ENCODE results near the gene ZNF326. TPM values are rescaled to one million over a fixed set of nuclear protein-coding genes. Genes with fewer than 3 reads are reported as not detected.

ZNF326 gene
- total RNA-seq, 2 donors from 2014 or later, result 31.0 to 36.4 TPM

DNA sequence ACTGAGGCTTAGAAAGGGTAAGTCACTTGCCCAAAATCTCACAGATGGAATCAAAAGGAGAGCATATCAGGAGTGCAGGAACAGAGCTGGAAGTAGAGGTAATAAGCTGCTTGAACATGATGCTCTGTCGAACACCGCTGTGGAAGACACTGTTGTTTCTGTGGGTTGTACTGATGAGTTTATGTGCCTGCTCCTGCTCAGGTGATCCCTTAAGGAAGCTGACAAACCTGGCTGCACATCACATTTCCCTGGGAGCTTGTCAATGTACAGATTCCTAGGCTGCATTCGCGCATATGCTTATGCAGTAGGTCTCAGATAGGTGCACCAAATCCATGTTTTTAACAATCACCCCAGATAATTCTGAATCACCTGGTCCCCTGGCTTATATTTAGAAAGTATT is 79.7 kb downstream of the ZNF326 start:
- TF ChIP-seq, protein P1, sequence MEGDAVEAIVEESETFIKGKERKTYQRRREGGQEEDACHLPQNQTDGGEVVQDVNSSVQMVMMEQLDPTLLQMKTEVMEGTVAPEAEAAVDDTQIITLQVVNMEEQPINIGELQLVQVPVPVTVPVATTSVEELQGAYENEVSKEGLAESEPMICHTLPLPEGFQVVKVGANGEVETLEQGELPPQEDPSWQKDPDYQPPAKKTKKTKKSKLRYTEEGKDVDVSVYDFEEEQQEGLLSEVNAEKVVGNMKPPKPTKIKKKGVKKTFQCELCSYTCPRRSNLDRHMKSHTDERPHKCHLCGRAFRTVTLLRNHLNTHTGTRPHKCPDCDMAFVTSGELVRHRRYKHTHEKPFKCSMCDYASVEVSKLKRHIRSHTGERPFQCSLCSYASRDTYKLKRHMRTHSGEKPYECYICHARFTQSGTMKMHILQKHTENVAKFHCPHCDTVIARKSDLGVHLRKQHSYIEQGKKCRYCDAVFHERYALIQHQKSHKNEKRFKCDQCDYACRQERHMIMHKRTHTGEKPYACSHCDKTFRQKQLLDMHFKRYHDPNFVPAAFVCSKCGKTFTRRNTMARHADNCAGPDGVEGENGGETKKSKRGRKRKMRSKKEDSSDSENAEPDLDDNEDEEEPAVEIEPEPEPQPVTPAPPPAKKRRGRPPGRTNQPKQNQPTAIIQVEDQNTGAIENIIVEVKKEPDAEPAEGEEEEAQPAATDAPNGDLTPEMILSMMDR (conservative IDR thresholded peaks at IDR 0.05), result no peak
- H3K36me3 Mint-ChIP-seq (ENCODE audit: low read depth), result no peaks in the 10 kb centered on the region
- H3K27ac ChIP-seq (ENCODE audit: low read depth, low read length), result no peak overlapping the region
- H3K4me3 Mint-ChIP-seq, result no peak overlapping the region
- no peaks in the 10 kb centered on the region for H3K4me1 ChIP-seq (ENCODE audit: control insufficient read depth, insufficient read depth, low read length)
- no peaks in the 10 kb centered on the region for H3K27me3 Mint-ChIP-seq (ENCODE audit: insufficient read depth)
- no peaks in the 10 kb centered on the region for H3K9me3 Mint-ChIP-seq
- no peaks in the 10 kb centered on the region for H3K27me3 ChIP-seq (ENCODE audit: control insufficient read depth, insufficient read depth, low read length, poor library complexity, severe bottlenecking)
- DNase-seq, result no peak
- H3K36me3 ChIP-seq (ENCODE audit: control insufficient read depth, insufficient read depth, low read length), result no peaks in the 10 kb centered on the region
- H3K4me1 Mint-ChIP-seq, result no peaks in the 10 kb centered on the region
- H3K9ac ChIP-seq (ENCODE audit: extremely low read depth, low read length, poor library complexity, severe bottlenecking), result no peak overlapping the region
- H3K9me3 ChIP-seq (ENCODE audit: control insufficient read depth, low read length), result no peaks in the 10 kb centered on the region
- no peak overlapping the region for H3K4me3 ChIP-seq (ENCODE audit: low read length)
- no peak overlapping the region for H3K27ac Mint-ChIP-seq
- 92 to 100% methylated on average over 2 to 4 of the region's 4 CpGs for WGBS, 2 experiments (ENCODE audit: insufficient coverage in 1 of 2, insufficient read length in 1 of 2)

DNA sequence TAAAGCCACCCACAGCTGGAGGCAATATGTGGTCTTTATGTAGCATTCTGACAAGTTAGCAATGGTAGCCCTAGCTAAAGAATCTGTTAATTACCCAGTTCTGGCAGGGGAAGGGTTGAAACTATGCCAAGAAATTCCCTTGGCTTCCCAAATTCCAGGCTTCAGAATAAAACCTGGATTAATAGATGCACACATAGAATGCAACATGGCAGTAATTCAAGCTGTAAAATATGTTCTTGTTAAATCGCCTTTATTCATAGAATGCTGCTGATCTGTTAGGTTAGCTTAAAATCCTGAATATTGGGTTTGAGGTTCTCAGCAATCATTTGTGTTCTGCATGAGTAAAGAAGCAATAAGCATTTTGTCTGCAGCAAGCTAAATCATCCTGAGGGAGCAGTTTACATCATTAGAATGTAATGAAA is 80.1 kb downstream of the ZNF326 start:
- no peak overlapping the region for H3K4me3 ChIP-seq (ENCODE audit: low read length)
- WGBS, 2 experiments (ENCODE audit: insufficient coverage in 1 of 2, insufficient read length in 1 of 2), result 84 to 100% methylated on average over 1 of the region's 1 CpG
- H3K4me1 Mint-ChIP-seq, result no peaks in the 10 kb centered on the region
- H3K9me3 Mint-ChIP-seq, result no peaks in the 10 kb centered on the region
- no peak overlapping the region for H3K4me3 Mint-ChIP-seq
- no peak overlapping the region for H3K27ac ChIP-seq (ENCODE audit: low read depth, low read length)
- no peaks in the 10 kb centered on the region for H3K36me3 ChIP-seq (ENCODE audit: control insufficient read depth, insufficient read depth, low read length)
- H3K4me1 ChIP-seq (ENCODE audit: control insufficient read depth, insufficient read depth, low read length), result no peaks in the 10 kb centered on the region
- no peaks in the 10 kb centered on the region for H3K27me3 ChIP-seq (ENCODE audit: control insufficient read depth, insufficient read depth, low read length, poor library complexity, severe bottlenecking)
- no peak overlapping the region for H3K27ac Mint-ChIP-seq
- H3K9ac ChIP-seq (ENCODE audit: extremely low read depth, low read length, poor library complexity, severe bottlenecking), result no peak overlapping the region
- DNase-seq, result no peak
- no peaks in the 10 kb centered on the region for H3K9me3 ChIP-seq (ENCODE audit: control insufficient read depth, low read length)
- H3K27me3 Mint-ChIP-seq (ENCODE audit: insufficient read depth), result no peaks in the 10 kb centered on the region
- TF ChIP-seq, protein P1 (conservative IDR thresholded peaks at IDR 0.05), result no peak
- H3K36me3 Mint-ChIP-seq (ENCODE audit: low read depth), result no peaks in the 10 kb centered on the region

DNA sequence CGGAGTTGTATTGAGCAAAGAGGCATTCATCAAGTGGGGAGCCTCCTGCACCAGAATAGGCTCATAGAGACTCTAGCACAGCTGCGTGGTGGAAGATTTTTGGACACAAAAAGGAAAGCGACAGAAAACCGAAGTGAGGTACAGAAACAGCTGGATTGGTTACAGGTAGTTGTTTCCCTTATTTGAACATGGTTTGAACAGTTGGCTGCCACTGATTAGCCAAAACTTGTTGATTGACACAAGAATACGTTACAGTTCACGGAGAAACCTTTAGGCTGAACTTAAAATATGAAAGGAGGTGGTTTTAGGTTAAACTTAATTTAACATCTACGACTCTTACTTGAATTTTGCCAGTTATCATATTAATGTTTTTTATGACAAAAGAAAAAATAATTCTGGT is 89.1 kb downstream of the ZNF326 start:
- Histone ChIP-seq H3K36me3 (ENCODE audit: control insufficient read depth, insufficient read depth, low read length) (no peaks in the 10 kb centered on the region), H3K9ac (ENCODE audit: extremely low read depth, low read length, poor library complexity, severe bottlenecking) (no peak overlapping the region), H3K4me1 (ENCODE audit: control insufficient read depth, insufficient read depth, low read length) (no peaks in the 10 kb centered on the region), H3K27me3 (ENCODE audit: control insufficient read depth, insufficient read depth, low read length, poor library complexity, severe bottlenecking) (no peaks in the 10 kb centered on the region), H3K27ac (ENCODE audit: low read depth, low read length) (no peak overlapping the region), H3K4me3 (ENCODE audit: low read length) (no peak overlapping the region), H3K9me3 (ENCODE audit: control insufficient read depth, low read length) (no peaks in the 10 kb centered on the region)
- DNase-seq, result no peak
- 93 to 97% methylated on average over 4 to 6 of the region's 7 CpGs for WGBS, 2 experiments (ENCODE audit: insufficient coverage in 1 of 2, insufficient read length in 1 of 2)
- TF ChIP-seq, protein P1 (conservative IDR thresholded peaks at IDR 0.05), result no peak
- no peaks in the 10 kb centered on the region for H3K27me3 Mint-ChIP-seq (ENCODE audit: insufficient read depth)
- H3K27ac Mint-ChIP-seq, result no peak overlapping the region
- H3K9me3 Mint-ChIP-seq, result no peaks in the 10 kb centered on the region
- H3K36me3 Mint-ChIP-seq (ENCODE audit: low read depth), result no peaks in the 10 kb centered on the region
- no peak overlapping the region for H3K4me3 Mint-ChIP-seq
- no peaks in the 10 kb centered on the region for H3K4me1 Mint-ChIP-seq

Other genes with a start within 250 kb of the ZNF326 start
- gene LRRC8D, start 174.1 kb upstream of the ZNF326 start, total RNA-seq, result 10 to 100 TPM; 23.8 to 33.8 TPM